A673 (cell line): ENCODE results near the gene FCMR. TPM values are rescaled to one million over a fixed set of nuclear protein-coding genes. Genes with fewer than 3 reads are reported as not detected.

Experiments used
- BruUV-seq: library from RNA; stranded (reverse); fragments of 400-500 nt; replicated peaks from 2 replicates; lab custom pipeline; 2021; lab: Mats Ljungman, UMichigan
- CTCF ChIA-PET: fragments of 300-600 bp; sonication (Branson Sonifier 250); formaldehyde crosslinking; loops from one replicate; lab custom pipeline; 2022; ENCODE audit warnings: antibody characterized with exemption; lab: Charles Lee
- POLR2A ChIA-PET: fragments of 300-600 bp; sonication (Branson Sonifier 250); formaldehyde crosslinking; loops from one replicate; lab custom pipeline; 2022; ENCODE audit warnings: antibody characterized with exemption; ENCODE audit not compliant: low non-redundant PET; lab: Charles Lee
- DNase-seq: peaks from one replicate; pipeline ENCODE4 v3.0.0-alpha.2; 2015; ENCODE audit warnings: low spot score
- H3K27ac ChIP-seq: fragments of 200-600 bp; sonication (generic); 2 replicates; pipeline ENCODE4 v1.5.1; 2016; ENCODE audit warnings: mixed run types, low read depth, mild to moderate bottlenecking, mixed read lengths, antibody characterized with exemption, low read length; ENCODE audit not compliant: poor library complexity, severe bottlenecking
- H3K27me3 ChIP-seq: fragments of 200-600 bp; sonication (generic); replicated peaks from 2 replicates; pipeline ENCODE4 v1.6.1; 2017; ENCODE audit warnings: mixed run types, low read depth, mild to moderate bottlenecking, mixed read lengths, antibody characterized with exemption, low read length; ENCODE audit not compliant: insufficient read depth, poor library complexity
- H3K36me3 ChIP-seq: fragments of 200-600 bp; sonication (generic); 2 replicates; pipeline ENCODE4 v1.6.1; 2016; ENCODE audit warnings: mixed run types, mild to moderate bottlenecking, mixed read lengths, antibody characterized with exemption, low read length; ENCODE audit not compliant: insufficient read depth, poor library complexity, severe bottlenecking
- H3K4me1 ChIP-seq: fragments of 200-600 bp; sonication (generic); 2 replicates; pipeline ENCODE4 v1.6.1; 2017; ENCODE audit warnings: mixed run types, mild to moderate bottlenecking, mixed read lengths, antibody characterized with exemption, low read length; ENCODE audit not compliant: insufficient read depth, poor library complexity, severe bottlenecking
- H3K4me3 ChIP-seq: fragments of 200-600 bp; sonication (generic); 2 replicates; pipeline ENCODE4 v1.5.1; 2016; ENCODE audit warnings: low read depth, mixed run types, mild to moderate bottlenecking, mixed read lengths, low read length; ENCODE audit not compliant: poor library complexity, severe bottlenecking
- H3K9me3 ChIP-seq: fragments of 200-600 bp; sonication (generic); 2 replicates; pipeline ENCODE4 v1.6.1; 2016; ENCODE audit warnings: mixed run types, low read depth, mild to moderate bottlenecking, mixed read lengths, antibody characterized with exemption, low read length; ENCODE audit not compliant: poor library complexity, severe bottlenecking
- EZH2 ChIP-seq: fragments of 200-600 bp; sonication (generic); IDR thresholded peaks from 2 replicates; pipeline ENCODE4 v1.6.1; 2017; ENCODE audit warnings: borderline replicate concordance, low read depth, mild to moderate bottlenecking, mixed read lengths, antibody characterized with exemption, low read length; ENCODE audit not compliant: poor library complexity, severe bottlenecking
- intact Hi-C: fragments of 100-400 bp; cut with micrococcal nuclease; formaldehyde crosslinking; loops from one replicate; pipeline ENCODE4 v1.10.0; 2022; ENCODE audit not compliant: unreplicated experiment
- total RNA-seq: library from RNA; stranded (reverse); gene quantifications from 2 replicates; pipeline ENCODE4 v1.2.3, GENCODE V29; 2021
- TF ChIP-seq, protein P1 (sequence below): fragments of 300-800, 200-600 bp; sonication (generic); conservative IDR thresholded peaks from 2 replicates; pipeline ENCODE4 v1.5.1; 2017; ENCODE audit warnings: low read depth, mild to moderate bottlenecking, antibody characterized with exemption, low read length, moderate library complexity, mixed read lengths

Gene FCMR
- total RNA-seq, 1 experiment from 2014 or later = not detected

DNA sequence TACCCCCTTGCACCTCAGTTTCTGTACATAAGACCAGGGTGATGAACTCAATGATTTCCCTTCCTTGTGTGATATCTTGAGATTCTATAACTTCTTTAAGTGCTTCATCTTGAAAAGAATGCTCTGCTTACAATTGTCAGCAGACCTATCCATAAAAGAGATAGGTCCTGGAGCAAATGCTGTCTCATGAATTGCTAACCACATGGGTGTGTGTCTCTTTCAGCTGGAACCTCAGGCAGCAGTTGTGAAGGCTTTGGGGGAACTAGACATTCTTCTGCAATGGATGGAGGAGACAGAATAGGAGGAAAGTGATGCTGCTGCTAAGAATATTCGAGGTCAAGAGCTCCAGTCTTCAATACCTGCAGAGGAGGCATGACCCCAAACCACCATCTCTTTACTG, 53.5 kb downstream of the FCMR start:
- POLR2A ChIA-PET = no interaction called here
- Histone ChIP-seq H3K4me3 (no peak overlapping the region), H3K27me3 (peaks cover 20% of the 10 kb centered on the region), H3K27ac (no peak overlapping the region), H3K4me1 (no peaks in the 10 kb centered on the region), H3K36me3 (no peaks in the 10 kb centered on the region), H3K9me3 (no peaks in the 10 kb centered on the region)
- CTCF ChIA-PET = no interaction called here
- TF ChIP-seq, protein P1, sequence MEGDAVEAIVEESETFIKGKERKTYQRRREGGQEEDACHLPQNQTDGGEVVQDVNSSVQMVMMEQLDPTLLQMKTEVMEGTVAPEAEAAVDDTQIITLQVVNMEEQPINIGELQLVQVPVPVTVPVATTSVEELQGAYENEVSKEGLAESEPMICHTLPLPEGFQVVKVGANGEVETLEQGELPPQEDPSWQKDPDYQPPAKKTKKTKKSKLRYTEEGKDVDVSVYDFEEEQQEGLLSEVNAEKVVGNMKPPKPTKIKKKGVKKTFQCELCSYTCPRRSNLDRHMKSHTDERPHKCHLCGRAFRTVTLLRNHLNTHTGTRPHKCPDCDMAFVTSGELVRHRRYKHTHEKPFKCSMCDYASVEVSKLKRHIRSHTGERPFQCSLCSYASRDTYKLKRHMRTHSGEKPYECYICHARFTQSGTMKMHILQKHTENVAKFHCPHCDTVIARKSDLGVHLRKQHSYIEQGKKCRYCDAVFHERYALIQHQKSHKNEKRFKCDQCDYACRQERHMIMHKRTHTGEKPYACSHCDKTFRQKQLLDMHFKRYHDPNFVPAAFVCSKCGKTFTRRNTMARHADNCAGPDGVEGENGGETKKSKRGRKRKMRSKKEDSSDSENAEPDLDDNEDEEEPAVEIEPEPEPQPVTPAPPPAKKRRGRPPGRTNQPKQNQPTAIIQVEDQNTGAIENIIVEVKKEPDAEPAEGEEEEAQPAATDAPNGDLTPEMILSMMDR = no peak
- TF ChIP-seq EZH2 = no peak
- DNase-seq = no peak
- intact Hi-C loops = no loop called here
- no TSS peak for BruUV-seq

DNA sequence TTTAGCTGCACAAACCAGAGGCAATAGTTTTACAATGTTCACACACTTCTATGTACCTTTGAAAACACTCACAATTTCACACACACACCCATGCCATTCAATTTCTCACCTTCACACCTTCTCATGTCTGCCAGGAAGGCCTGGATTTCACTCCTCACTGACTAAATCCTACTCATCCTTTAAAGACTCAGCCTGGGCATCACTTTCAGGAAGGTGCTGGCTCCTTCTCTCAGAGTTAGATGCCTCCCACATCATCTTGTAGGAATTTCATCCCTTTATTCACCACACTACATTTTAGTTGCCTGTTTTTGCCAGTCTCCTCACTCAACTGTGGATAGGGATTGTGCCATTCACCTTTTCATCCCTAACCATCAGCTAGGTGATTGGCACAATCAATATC, 54.0 kb downstream of the FCMR start:
- Histone ChIP-seq H3K9me3 (no peaks in the 10 kb centered on the region), H3K4me3 (no peak overlapping the region), H3K4me1 (no peaks in the 10 kb centered on the region), H3K36me3 (no peaks in the 10 kb centered on the region), H3K27me3 (peaks cover 22% of the 10 kb centered on the region), H3K27ac (no peak overlapping the region)
- DNase-seq = no peak
- intact Hi-C loops = no loop called here
- no TSS peak for BruUV-seq
- ChIA-PET CTCF (no interaction called here), POLR2A (no interaction called here)
- TF ChIP-seq EZH2 = no peak
- TF ChIP-seq, protein P1 = no peak

- no TSS peak for BruUV-seq
- Histone ChIP-seq H3K27me3 (peaks cover 27% of the 10 kb centered on the region), H3K36me3 (no peaks in the 10 kb centered on the region), H3K27ac (no peak overlapping the region), H3K4me3 (no peak overlapping the region), H3K9me3 (no peaks in the 10 kb centered on the region), H3K4me1 (no peaks in the 10 kb centered on the region)
- intact Hi-C loops = no loop called here
- TF ChIP-seq EZH2 = no peak
- TF ChIP-seq, protein P1 = no peak
- DNase-seq = no peak
- CTCF ChIA-PET = interaction anchor here (0.6 kb wide), 1 partner anchor 68 kb away, joined by 3 read pairs; no protein-coding TSS in a partner anchor
- POLR2A ChIA-PET = no interaction called here
Observed at GRCh38 chr1:206867239-206867638, 54.5 kb downstream of the FCMR start.
